GM19455 (cell line): ENCODE data around the gene RGS10.
A peak's percentile ranks its signal among the peaks of the same experiment; 100 is the strongest.

Experiments used
- ATAC-seq: cut with Tn5 transposase; IDR thresholded peaks from one replicate; pipeline ENCODE4 v1.9.1; 2021; ENCODE audit not compliant: unreplicated experiment

The RGS10 gene

DNA sequence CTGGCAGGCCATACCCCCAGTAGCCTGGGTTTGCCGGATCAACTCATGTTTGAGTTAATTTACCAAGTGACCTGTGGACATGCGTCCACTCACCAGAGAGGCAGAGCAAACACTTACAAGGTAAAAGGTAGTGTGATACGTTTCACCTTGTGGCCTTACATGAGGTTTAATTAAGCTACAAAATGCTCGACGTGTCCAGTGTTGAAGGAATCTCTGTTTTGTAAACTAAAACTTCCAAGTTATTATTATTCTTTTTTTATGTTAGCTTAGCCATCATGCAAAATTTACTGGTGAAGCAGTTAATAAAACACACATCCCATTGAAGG is 42.9 kb downstream of the RGS10 start:
- ATAC-seq: no peak

DNA sequence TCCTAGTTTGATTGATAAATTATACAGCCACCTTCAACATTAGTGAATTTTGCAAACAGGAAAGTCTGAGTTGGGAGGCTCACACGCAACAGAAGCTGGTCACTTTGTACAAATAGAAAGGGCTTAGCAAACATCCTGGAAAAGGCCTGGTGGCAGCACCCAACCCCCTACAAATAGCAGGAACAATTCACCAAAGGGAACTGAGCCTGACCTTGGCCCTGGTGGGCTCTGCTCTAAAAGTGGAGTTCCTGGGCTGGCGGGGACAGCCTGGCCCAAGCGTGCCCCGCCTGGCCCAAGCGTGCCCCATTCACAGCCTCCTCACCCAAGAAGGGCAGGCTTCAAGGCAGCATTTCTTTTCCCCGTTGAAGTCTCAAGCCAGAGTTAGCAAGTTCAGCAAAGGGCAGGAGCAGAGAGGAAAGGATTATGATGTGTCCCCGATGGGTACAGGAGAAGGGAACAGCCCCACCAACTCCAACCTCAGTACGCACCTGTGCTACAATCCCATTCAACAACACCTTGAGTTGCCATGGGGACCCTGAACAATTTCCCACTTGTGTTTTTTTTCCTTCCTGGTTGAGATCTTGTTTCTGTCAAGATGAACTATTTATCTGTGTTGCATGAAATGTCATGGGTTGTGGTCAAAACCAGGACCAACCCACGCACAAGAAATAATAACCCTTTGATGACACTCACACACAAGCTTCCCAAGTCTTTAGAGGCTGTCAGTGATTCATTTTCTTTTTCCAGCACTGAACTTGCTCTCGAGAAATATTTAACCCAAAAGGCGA is 43.4 kb downstream of the RGS10 start:
- no peak for ATAC-seq

DNA sequence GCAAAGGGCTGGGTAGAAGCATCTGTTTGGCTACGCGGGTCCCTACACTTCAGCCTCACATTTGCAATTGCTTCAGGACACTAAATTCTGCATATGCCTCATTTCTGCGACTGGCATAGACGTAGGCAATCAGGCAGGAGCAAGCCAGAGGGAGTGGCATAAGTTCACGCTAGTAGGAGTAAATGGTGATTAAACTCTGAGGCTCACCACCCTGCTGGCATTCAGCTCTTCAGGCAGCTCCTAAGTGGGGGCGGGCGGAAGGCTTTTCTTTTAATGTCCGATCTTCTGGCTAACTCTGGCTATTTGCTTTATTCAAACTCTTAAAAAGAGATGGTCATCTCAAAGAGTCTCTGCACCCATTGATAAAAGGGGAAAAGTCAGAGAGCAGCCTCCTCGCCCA is 45.3 kb downstream of the RGS10 start:
- ATAC-seq: no peak

DNA sequence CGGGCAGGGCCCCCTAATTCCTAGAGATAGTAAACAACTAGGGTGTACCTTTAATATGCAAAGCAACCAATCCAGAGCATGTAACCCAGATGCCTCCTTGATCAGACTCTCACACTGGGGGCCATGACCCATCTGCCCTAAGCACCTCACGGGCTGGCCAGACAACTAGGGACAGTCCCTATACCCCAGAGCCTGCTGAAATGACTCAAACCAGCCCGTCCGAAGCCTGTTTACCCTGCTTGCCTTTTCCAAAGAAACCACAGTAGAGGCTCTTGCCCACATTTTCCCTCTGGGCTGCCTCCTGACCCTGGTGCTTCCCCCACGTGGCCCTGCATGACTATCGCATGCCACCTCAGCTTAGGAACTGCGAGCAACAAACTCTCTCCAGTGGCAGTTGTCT is 46.2 kb downstream of the RGS10 start:
- ATAC-seq: peak; percentile 81

DNA sequence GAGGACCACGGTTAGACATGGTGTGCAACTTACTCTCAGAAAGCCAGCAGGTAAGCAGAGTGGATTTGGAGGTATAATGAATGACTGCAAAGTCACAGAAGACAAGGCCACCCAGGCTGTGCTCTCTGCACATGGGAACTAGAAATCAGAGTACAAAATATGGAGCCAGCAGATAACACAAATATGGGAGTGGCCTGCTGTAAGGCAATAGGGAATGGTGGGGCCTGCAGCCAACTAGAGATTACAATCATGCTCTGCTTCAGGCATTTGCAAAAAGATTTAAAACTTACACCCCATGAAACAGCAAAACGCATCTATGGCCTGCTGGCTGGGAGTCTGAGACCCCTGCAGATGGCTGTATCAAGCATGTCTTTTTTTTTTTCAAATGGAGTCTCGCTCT is 47.0 kb downstream of the RGS10 start:
- ATAC-seq: no peak

DNA sequence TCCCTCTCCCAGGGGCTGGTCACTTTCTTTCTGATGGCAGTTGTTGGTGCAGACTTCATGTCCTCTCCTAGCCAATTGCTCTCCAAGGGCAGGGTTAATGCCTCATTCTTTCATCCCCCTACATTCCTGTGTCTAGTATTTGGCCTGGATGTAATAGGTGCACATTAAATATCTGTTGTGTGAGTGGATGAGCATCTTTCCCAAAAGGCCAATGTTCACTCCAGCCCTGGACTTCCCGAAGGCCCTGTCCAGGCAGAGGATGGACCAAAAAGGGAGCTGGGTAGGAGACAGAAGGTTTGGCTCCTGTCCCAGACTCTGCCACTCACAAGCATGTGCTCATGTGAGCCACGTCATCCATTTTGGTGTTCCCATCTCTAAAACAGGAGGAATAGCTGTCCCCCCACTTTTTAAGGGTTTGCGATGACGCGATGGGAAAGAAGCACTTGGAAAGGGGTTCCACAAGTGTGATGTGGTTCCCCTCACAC is 47.5 kb downstream of the RGS10 start:
- no peak for ATAC-seq

DNA sequence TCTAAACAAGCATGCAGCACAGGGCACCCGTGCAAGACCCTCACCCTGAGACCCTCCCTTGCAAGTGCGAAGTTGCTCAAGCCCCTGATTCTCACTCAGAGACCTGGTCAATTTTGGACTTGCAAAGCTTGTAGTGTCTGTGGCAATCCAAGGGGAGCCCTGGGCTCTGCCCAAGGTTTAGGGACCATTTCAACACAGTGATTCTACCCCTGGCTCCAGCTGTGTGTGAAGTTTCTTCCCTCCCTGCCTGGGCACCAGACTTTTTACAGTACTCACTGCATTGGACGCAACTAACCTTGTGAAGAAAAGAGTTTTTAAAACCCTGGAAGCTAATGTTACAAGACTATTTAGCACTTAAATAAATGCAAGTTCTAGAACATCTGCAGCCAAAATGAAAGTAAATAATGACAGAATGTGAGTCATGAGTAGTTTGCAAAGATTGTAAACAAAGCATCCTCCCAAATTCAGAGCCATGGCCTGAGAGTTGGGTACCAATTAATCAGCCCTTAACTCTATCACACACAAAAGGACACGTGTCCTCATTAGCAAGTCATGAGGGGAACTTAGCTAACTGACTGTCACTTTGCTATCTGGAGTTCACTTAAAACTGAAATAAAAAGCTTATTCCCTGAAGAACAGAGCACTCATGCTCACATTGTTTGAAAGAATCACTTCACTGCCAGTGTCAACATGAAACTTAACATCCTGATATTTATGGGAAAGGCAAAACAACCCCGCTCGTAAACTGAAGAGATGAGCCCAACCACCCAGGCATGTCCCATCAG is 48.1 kb downstream of the RGS10 start:
- no peak for ATAC-seq

DNA sequence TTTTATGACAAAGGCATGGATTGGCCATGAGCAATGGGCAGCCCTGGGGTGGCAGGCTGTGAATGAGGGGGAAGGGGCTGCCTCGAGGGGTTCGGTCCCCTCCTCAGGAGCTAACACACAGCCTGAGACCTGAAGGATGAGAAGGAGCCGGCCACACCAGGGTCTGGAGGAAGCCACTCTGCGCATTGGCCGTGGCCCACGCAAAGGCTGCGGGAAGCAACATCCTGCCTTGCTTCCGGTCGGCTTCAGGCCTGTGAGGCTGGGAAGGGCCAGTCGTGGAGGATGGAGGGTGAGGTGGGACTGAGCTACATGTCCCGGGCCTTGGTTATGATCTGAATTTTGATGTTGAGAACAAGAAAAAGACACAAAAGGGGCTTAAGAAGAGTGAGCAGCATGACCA is 49.4 kb downstream of the RGS10 start:
- ATAC-seq: no peak

DNA sequence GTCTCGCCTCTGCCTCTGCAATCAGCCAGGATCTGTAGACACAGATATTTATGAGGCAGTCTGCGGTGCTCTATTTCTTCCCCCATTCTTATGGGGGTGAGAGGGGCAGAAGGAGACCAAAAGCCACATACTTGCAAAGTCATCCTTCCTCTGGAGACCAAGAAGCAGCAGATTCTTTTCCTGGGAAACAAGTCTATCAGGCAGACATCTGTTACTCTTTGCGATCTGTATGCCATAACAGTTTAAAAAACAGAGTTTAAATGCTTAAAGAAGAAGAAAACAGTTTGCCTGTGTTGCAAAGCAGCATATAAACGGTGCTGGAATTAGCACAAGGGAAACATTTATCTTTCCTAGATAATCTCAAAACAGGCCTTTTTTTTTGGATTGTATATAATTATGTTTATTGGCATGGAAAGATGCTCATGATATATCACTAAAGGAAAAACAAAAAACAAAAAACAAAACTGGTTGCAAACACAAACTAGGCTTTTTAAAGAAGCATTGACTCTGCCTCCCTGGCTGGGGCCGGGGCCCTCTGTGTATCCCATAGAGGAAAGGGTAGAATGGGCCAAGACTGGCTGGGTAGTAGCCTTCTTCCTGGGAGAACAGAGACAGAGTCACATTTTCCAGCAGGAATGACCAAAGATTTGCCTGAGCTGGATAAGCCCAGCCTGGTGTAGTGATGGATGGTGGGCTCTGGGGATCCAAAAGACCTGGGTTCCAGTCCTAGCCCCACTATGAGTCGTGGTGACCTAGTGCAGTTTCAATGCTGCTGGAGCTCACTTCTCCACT is 50.4 kb downstream of the RGS10 start:
- ATAC-seq: no peak

DNA sequence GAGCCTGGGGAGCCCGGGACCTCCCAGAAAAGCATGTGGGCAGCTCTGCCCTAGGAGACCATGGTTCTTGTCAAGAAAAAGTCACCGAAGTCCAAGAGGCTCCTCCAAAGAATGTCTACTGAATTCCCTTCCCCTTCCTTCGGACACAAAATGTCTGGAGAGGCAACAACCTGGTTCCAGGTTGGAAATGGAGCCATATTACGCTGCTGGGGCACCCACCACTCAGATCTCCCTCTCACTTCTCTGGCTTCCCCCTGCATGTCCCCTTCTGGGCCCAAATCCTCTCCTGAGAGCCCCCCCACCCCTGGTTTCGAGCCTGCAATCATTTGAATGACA is 52.6 kb downstream of the RGS10 start:
- ATAC-seq: no peak

DNA sequence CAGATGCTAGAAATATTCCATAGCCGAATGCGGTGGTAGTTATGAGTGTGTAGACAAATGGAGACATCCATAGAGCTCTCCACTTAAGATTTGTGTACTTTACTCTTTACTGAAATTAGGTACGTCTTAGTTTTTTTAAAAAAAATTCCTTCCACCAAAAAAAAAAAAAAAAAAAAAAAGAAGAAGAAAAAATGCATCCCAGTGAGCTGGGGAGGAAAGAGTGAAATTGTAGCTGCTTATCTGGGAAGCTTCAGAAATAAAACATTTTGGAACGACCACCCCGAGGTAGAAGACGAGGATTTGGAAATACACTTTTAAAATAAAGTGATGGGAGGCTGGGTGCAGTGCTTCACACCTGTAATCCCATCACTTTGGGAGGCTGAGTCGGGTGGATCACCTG is 53.8 kb downstream of the RGS10 start:
- no peak for ATAC-seq

DNA sequence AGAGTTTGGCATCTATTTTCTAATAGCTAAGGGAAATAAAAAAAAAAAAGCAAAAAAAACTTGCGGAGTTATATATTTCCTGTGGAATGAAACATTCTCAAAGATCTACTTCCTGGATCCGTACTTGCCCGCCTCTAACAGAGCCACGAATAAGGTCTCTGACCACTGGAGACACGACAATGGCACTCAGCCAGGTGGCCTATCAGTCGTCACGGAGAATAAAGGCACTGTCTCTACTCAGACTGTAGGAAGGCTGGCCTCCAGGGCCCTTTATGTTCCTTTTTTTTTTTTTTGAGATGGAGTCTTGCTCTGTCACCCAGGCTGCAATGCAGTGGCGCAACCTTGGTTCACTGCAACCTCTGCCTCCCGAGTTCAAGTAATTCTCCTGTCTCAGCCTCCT is 58.7 kb downstream of the RGS10 start:
- ATAC-seq: no peak

DNA sequence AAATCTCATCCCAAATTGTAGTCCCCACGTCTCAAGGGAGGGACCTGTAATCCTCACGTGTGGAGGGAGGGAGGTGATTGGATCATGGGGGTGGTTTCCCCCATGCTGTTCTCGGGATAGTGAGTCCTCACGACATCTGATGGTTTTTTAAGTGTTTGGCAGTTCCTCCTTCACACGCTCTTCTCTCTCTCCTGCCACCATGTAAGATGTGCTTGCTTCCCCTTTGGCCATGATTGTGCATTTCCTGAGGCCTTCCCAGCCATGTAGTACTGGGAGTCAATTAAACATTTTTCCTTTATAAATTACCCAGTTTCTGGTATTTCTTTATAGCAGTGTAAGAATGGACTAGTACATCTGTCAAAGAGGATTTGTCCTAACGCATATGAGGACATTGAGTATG is 59.5 kb downstream of the RGS10 start:
- ATAC-seq: no peak

DNA sequence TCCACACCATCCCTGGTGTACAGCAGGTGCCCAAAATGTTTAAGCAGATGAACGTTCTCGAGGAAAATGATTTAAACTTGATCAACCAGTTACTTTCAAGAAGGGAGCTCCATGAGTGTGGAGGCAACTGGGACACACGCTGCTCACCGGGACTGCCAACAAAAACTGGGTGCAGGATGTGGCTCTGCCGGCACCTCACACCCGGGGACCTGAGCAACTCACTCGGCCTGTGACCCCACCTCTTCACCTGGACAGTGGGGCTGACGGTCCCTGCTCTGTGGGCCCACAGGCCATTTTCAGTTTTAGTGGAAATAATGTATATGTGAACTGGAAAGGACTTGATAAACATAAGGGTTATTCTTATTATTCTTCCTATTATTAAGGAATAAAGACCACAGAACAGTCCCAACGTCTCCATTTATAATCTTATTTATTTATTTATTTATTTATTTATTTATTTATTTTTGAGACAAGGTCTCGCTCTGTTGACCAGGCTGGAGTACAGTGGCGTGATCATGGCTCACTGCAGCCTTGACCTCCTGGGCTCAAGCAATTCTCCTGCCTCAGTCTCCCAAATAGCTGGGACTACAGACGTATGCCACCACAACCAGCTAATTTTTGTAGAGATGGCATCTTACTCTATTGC is 60.6 kb downstream of the RGS10 start:
- no peak for ATAC-seq

DNA sequence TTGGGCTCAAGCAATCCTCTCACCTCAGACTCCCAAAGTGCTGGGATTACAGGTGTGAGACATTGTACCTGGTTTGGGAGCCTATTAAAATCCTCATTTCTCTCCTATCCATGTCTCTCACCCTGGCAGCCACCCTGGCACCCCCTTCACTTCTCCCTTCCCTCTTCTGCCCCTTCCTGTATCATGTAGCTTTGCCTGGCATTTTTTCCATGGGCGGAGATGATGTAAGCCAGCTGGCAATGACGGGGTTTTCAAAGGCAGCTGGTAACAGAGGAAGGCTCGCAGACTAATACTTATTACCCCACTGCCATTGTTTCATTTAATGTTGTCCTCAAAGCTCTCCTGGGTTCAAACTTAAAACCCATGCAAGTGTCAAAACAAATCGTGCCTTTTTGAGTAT is 61.9 kb downstream of the RGS10 start:
- no peak for ATAC-seq

DNA sequence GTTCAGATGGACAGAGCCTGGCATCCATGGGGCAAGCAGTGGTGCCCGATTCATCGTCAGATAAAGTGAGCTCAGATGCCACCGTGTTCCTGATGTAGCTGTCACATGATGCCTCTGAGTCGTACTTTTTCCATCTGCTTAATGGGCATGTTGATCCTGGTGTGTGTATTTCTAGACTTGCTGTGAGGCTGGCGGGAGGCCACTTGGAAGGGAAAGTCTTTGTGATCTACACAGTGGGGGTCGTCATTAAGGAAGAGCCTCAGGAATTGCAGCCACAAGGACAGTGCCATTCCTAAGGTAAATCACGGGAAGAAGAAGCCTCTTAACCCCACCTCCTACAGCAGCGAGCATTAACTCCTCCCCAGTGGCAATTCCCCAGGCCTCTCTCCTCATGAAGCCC is 63.0 kb downstream of the RGS10 start:
- ATAC-seq: no peak

DNA sequence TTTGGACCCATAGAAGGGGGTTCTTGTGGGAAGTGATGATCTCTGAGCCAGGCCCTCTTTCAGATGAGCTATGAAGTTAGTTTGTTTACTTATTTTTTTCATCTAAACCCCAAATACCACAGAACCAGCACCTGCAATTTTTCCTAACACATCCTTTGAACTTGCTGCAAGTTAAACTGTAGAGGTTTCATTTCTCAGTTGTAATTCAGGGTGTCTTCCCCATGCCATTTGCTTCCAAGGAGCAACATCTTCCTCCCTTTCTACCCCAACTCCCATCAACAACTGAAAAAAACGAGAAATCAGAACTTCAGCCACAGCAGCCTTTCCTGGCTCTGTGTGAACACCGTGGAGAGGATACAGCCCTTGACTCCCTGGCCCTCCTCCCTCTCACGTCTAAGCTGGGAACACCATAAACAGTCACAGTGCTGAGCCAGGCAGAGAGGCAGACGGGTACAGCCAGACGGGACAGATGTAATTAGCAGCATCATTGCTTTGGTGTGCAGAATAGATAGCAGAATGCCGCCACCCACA is 63.6 kb downstream of the RGS10 start:
- ATAC-seq: no peak

DNA sequence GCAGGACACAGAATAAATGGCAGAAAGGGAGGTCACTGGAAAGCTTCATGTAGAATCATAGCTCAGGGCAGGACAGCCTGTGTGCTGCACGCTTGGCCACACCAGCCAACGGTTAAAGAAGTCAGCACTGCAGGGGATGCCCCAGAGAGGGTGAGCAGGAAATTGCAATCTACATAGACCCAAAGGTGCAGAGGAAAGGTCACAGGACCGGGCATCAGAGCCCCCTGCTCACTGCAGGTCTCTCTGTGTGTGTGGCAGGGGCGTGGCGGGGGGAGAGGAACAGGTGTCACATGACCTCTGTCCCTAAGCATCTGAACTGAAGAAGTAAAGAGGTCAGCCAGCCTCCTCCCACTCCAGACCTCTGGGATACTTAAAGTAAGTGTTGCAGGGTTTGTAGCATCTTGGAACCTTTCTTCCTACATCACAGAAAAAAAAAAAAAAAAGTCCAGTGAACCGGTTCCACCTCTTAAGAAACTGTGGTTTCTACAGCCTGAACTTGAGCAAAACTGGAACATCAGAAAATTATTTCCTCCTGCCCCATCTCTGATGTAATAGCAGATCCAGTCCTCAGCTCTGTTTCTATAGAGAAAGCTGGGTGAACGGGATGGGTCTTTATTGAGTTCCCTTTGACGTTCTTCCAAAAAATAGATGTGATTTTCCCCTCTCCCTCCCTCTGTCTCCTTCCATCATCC is 64.3 kb downstream of the RGS10 start:
- peak; percentile 67 for ATAC-seq

DNA sequence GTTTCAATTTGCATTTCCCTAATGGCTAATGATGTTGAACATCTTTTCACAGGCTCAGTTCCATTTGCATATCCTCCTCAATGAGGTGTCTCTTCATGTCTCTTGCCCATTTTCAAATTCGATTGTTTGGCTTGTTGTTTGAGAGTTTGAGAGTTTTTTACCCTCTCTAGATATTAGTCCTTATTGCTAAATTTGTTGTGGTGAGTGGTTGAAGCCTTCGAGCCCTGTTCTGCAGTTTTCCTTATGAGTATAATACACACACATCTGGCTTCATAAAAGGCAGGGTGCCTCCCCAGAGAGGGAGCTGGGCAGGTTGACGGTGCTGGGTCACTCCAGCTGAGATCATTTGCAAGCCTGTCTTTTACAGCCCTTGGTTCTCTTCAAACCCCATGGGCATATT is 65.1 kb downstream of the RGS10 start:
- peak; percentile 45 for ATAC-seq

DNA sequence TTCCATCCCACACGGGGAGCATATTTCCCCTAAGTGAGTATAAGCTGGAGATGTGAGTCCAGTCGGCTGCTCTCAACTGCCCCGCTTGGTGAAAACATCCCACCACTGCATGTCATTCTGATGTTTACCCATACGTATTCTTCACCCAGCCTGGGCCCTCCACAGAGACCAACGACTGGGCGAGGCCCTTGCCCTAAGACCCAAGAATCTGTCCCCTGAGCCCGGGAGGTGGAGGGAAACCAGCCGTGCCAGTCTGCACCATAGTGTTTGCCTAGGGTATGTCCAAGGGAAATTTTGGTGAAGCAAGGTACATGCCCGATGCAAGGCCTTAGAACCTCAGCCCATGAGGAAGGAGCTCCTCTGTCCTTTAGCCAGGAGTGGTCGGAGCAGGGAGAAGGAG is 67.9 kb downstream of the RGS10 start:
- ATAC-seq: no peak

DNA sequence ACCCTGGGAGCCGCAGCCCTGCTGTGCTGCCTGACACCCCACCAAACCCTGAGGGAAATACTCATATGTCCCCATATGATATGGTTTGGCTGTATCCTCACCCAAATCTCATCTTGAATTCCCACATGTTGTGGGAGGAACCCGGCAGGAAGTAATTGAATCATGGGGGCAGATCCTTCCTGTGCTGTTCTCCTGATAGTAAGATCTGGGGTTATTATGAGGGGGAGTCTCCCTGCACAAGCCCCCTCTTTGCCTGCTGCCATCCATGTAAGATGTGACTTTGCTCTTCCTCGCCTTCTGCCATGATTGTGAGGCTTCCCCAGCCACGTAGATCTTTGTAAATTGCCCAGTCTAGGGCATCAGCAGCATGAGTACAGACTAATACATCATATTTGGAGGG is 68.7 kb downstream of the RGS10 start:
- ATAC-seq: no peak
